GM18511 (cell line): Measurements from ENCODE around the gene SV2C.

Source experiments
- ATAC-seq: cut with Tn5 transposase; IDR thresholded peaks from one replicate; pipeline ENCODE4 v1.9.1; 2021; ENCODE audit warnings: mild to moderate bottlenecking, moderate library complexity; ENCODE audit not compliant: unreplicated experiment

Gene SV2C

GRCh38 chr5:76249621-76250020 lies 166.4 kb downstream of the SV2C start:
- ATAC-seq = no peak

GRCh38 chr5:76250463-76250862 lies 167.3 kb downstream of the SV2C start:
- ATAC-seq = no peak

GRCh38 chr5:76251656-76252055 lies 168.5 kb downstream of the SV2C start:
- no peak for ATAC-seq

- ATAC-seq = no peak
These were observed 169.3 kb downstream of the SV2C start for GRCh38 chr5:76252437-76252836.

GRCh38 chr5:76256116-76256889 lies 173.1 kb downstream of the SV2C start:
- ATAC-seq = peak; percentile 88

GRCh38 chr5:76257225-76257833 lies 174.1 kb downstream of the SV2C start:
- ATAC-seq = no peak

GRCh38 chr5:76257897-76258296 lies 174.7 kb downstream of the SV2C start:
- no peak for ATAC-seq

- no peak for ATAC-seq
These were observed 181.5 kb downstream of the SV2C start for GRCh38 chr5:76264681-76265080.

- no peak for ATAC-seq
These were observed 186.2 kb downstream of the SV2C start for GRCh38 chr5:76269259-76269931.

GRCh38 chr5:76269932-76270610 lies 186.9 kb downstream of the SV2C start:
- peak; percentile 59 for ATAC-seq

GRCh38 chr5:76271836-76272235 lies 188.7 kb downstream of the SV2C start:
- no peak for ATAC-seq

- no peak for ATAC-seq
These were observed 190.2 kb downstream of the SV2C start for GRCh38 chr5:76273206-76273885.

- ATAC-seq = no peak
These were observed 191.4 kb downstream of the SV2C start for GRCh38 chr5:76274571-76274970.

- no peak for ATAC-seq
These were observed 194.6 kb downstream of the SV2C start for GRCh38 chr5:76277736-76278135.

- ATAC-seq = no peak
These were observed 195.1 kb downstream of the SV2C start for GRCh38 chr5:76278261-76278789.

GRCh38 chr5:76280494-76280893 lies 197.3 kb downstream of the SV2C start:
- ATAC-seq = no peak

GRCh38 chr5:76283670-76284069 lies 200.5 kb downstream of the SV2C start:
- ATAC-seq = no peak

GRCh38 chr5:76289692-76290091 lies 206.5 kb downstream of the SV2C start:
- no peak for ATAC-seq

GRCh38 chr5:76290321-76290757 lies 207.2 kb downstream of the SV2C start:
- no peak for ATAC-seq

- ATAC-seq = no peak
These were observed 208.3 kb downstream of the SV2C start for GRCh38 chr5:76291305-76292077.
